GM21423 (cell line): ENCODE data around the gene SPIB.
A peak's percentile ranks its signal among the peaks of the same experiment; 100 is the strongest.
"Not testable (repeated sequence)": the region's sequence is repeated elsewhere in the genome, so short reads cannot be mapped to it uniquely, and the experiment has no call there.

Experiments
- ATAC-seq: cut with Tn5 transposase; IDR thresholded peaks from one replicate; pipeline ENCODE4 v1.9.1; 2021; ENCODE audit warnings: mild to moderate bottlenecking, moderate library complexity; ENCODE audit not compliant: unreplicated experiment

SPIB gene

GRCh38 chr19:50465986-50466705, 47.4 kb downstream of the SPIB start:
- ATAC-seq = no peak

- ATAC-seq = no peak
These were observed 47.9 kb downstream of the SPIB start for GRCh38 chr19:50466706-50467039.

GRCh38 chr19:50467566-50467965, 48.8 kb downstream of the SPIB start:
- no peak for ATAC-seq

- no peak for ATAC-seq
These were observed 50.1 kb downstream of the SPIB start for GRCh38 chr19:50468818-50469217.

GRCh38 chr19:50473336-50473735, 54.6 kb downstream of the SPIB start:
- not testable (repeated sequence) for ATAC-seq

GRCh38 chr19:50475101-50475568, 56.4 kb downstream of the SPIB start:
- ATAC-seq = no peak

GRCh38 chr19:50475736-50476223, 57.0 kb downstream of the SPIB start:
- no peak for ATAC-seq

- ATAC-seq = peak; percentile 88
These were observed 57.6 kb downstream of the SPIB start, which contains the start of the genes EMC10 and GARIN5A for GRCh38 chr19:50476224-50476906. Gene EMC10 (plus strand): TSS chr19:50476507. CDS start chr19:50476545, 38 bp downstream. Gene GARIN5A (minus strand): TSS chr19:50476848. CDS start chr19:50476388, 460 bp downstream.

GRCh38 chr19:50476907-50477238, 58.1 kb downstream of the SPIB start:
- ATAC-seq = no peak

GRCh38 chr19:50477751-50478515, 59.2 kb downstream of the SPIB start:
- ATAC-seq = no peak

GRCh38 chr19:50478901-50479715, 60.4 kb downstream of the SPIB start:
- ATAC-seq = no peak

- no peak for ATAC-seq
These were observed 61.1 kb downstream of the SPIB start for GRCh38 chr19:50479761-50480251.

- ATAC-seq = no peak
These were observed 61.8 kb downstream of the SPIB start for GRCh38 chr19:50480281-50481111.
